Vagina (tissue), 2 donors: ENCODE results near the gene TMEM169.

Experiments used
- POLR2A ChIP-seq, 2 donors: fragments of 450-650 bp; IDR thresholded peaks; one replicate each; pipeline ENCODE4 v1.6.1; 2017; ENCODE audit warnings: antibody characterized with exemption in 2 of 2, mild to moderate bottlenecking in 2 of 2, moderate library complexity in 2 of 2
- POLR2AphosphoS5 ChIP-seq, 2 donors: sonication (generic); formaldehyde crosslinking; IDR thresholded peaks; one replicate each; pipeline ENCODE4 v1.9.0; 2017; ENCODE audit warnings: antibody characterized with exemption in 2 of 2, mild to moderate bottlenecking in 2 of 2, low read depth in 1 of 2; ENCODE audit not compliant: insufficient read depth in 1 of 2
- TF ChIP-seq, protein P1 (sequence below), 3 experiments: fragments of 450-650 bp in 2 of 3; fragments of 200-600 bp in 1 of 3; sonication (generic) in 1 of 3; IDR thresholded peaks; one replicate each; pipeline ENCODE4 v1.5.1; 2017 to 2019; ENCODE audit warnings: antibody characterized with exemption in 3 of 3, mild to moderate bottlenecking in 2 of 3, moderate library complexity in 2 of 3

DNA sequence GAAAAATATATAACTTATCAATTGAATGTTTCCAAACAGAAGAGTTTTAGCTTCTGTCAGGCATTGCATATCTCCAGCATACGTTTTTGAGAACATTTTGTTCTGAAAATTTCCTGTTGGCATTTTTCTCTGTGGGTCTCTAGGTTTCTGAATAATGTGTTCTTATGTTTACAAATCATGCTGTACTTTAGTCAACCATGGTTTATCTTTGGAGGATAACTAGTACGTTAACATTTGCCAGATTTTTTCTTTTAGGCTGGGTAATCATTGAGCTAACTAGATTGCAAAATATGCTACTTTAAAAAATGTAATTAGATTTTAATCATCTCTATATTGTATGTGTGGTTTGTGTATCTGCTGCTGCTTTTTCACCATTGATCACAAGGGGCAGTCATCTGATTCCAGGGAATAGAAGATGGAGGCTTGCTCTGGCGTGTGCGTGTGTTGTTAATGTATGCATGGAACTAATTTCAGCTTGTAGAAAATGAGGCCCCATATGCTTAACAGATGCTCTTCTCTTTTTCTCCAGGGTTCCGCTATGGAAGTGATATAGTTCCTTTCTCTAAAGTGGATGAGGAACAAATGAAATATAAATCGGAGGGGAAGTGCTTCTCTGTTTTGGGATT, 48.7 kb downstream of the TMEM169 start:
- TF ChIP-seq, protein P1, sequence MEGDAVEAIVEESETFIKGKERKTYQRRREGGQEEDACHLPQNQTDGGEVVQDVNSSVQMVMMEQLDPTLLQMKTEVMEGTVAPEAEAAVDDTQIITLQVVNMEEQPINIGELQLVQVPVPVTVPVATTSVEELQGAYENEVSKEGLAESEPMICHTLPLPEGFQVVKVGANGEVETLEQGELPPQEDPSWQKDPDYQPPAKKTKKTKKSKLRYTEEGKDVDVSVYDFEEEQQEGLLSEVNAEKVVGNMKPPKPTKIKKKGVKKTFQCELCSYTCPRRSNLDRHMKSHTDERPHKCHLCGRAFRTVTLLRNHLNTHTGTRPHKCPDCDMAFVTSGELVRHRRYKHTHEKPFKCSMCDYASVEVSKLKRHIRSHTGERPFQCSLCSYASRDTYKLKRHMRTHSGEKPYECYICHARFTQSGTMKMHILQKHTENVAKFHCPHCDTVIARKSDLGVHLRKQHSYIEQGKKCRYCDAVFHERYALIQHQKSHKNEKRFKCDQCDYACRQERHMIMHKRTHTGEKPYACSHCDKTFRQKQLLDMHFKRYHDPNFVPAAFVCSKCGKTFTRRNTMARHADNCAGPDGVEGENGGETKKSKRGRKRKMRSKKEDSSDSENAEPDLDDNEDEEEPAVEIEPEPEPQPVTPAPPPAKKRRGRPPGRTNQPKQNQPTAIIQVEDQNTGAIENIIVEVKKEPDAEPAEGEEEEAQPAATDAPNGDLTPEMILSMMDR (IDR thresholded peaks at IDR 0.05): no peak
- no peak for TF ChIP-seq POLR2AphosphoS5 (IDR thresholded peaks at IDR 0.05; ENCODE audit: insufficient read depth in 1 of 2, low read depth in 1 of 2)
- no peak for TF ChIP-seq POLR2A (IDR thresholded peaks at IDR 0.05)
